GM04503 (cell line): ENCODE data around the gene TSSK6.

Experiments used
- DNase-seq: peaks from one replicate; pipeline ENCODE4 v3.0.0-alpha.2; 2012; ENCODE audit warnings: low read depth

Gene TSSK6

GRCh38 chr19:19504754-19505668 is 10.3 kb downstream of the TSSK6 start:
- DNase-seq, result no peak

GRCh38 chr19:19502808-19503602 is 12.3 kb downstream of the TSSK6 start:
- DNase-seq, result no peak

GRCh38 chr19:19502281-19502680 is 13.1 kb downstream of the TSSK6 start:
- no peak for DNase-seq

- no peak for DNase-seq
Measured at GRCh38 chr19:19501798-19502197, 13.6 kb downstream of the TSSK6 start.

- no peak for DNase-seq
Measured at GRCh38 chr19:19500975-19501644, 14.2 kb downstream of the TSSK6 start.

GRCh38 chr19:19499272-19499995 is 15.9 kb downstream of the TSSK6 start:
- no peak for DNase-seq

GRCh38 chr19:19498255-19498991 is 16.9 kb downstream of the TSSK6 start:
- DNase-seq, result no peak

- no peak for DNase-seq
Measured at GRCh38 chr19:19495614-19496603, 19.4 kb downstream of the TSSK6 start.

GRCh38 chr19:19493841-19494546 is 21.4 kb downstream of the TSSK6 start:
- no peak for DNase-seq

GRCh38 chr19:19492026-19492610 is 23.2 kb downstream of the TSSK6 start:
- DNase-seq, result no peak

- DNase-seq, result no peak
Measured at GRCh38 chr19:19491321-19492025, 23.9 kb downstream of the TSSK6 start.

GRCh38 chr19:19490214-19490968 is 25.0 kb downstream of the TSSK6 start:
- DNase-seq, result no peak

GRCh38 chr19:19489804-19490204 is 25.5 kb downstream of the TSSK6 start:
- DNase-seq, result no peak

- DNase-seq, result peak; percentile 90
Measured at GRCh38 chr19:19488875-19489690, 26.3 kb downstream of the TSSK6 start.

GRCh38 chr19:19487950-19488874 is 27.1 kb downstream of the TSSK6 start:
- no peak for DNase-seq
